Mesothelial cell of epicardium (in vitro differentiated cells): ENCODE measurements around the gene SLX4IP. TPM values are rescaled to one million over a fixed set of nuclear protein-coding genes. Genes with fewer than 3 reads are reported as not detected.

Source experiments
- DNase-seq, 2 experiments: peaks; one replicate each; pipeline ENCODE4 v3.0.0; 2021; ENCODE audit warnings: low spot score in 2 of 2; ENCODE audit not compliant: unreplicated experiment in 2 of 2
- H3K27ac Mint-ChIP-seq: 2 replicates; pipeline ENCODE4 v1.8.0; 2021; ENCODE audit warnings: mixed read lengths
- H3K27me3 Mint-ChIP-seq: 2 replicates; pipeline ENCODE4 v1.8.0; 2021; ENCODE audit warnings: low read depth, mixed read lengths
- H3K36me3 Mint-ChIP-seq: 2 replicates; pipeline ENCODE4 v1.8.0; 2021; ENCODE audit warnings: mixed read lengths
- H3K4me1 Mint-ChIP-seq: 2 replicates; pipeline ENCODE4 v1.8.0; 2021; ENCODE audit warnings: mixed read lengths
- H3K4me3 Mint-ChIP-seq: 2 replicates; pipeline ENCODE4 v1.8.0; 2021; ENCODE audit warnings: mild to moderate bottlenecking, moderate library complexity, mixed read lengths
- H3K9me3 Mint-ChIP-seq: 2 replicates; pipeline ENCODE4 v1.8.0; 2021; ENCODE audit warnings: mixed read lengths
- CTCF ChIP-seq: fragments of 200-600 bp; sonication (generic); IDR thresholded peaks from one replicate; pipeline ENCODE4 v1.5.0; 2021; ENCODE audit warnings: antibody characterized with exemption; ENCODE audit not compliant: unreplicated experiment
- total RNA-seq: library from RNA; stranded (reverse); gene quantifications from 3 replicates; pipeline ENCODE4 v1.2.1, GENCODE V29; 2021

SLX4IP gene
- total RNA-seq, 1 donor from 2014 or later = 10.4 TPM

- Mint-ChIP-seq H3K27ac (no peak overlapping the region), H3K4me1 (peaks cover 5% of the 10 kb centered on the region), H3K4me3 (no peak overlapping the region), H3K36me3 (peaks cover 1% of the 10 kb centered on the region), H3K9me3 (no peaks in the 10 kb centered on the region), H3K27me3 (no peaks in the 10 kb centered on the region)
- no peak for DNase-seq
- TF ChIP-seq CTCF = no peak
Observed at GRCh38 chr20:10443936-10444335, 8.8 kb downstream of the SLX4IP start.

GRCh38 chr20:10445758-10446157, 10.7 kb downstream of the SLX4IP start:
- Mint-ChIP-seq H3K36me3 (peaks cover 1% of the 10 kb centered on the region), H3K9me3 (no peaks in the 10 kb centered on the region), H3K4me3 (no peak overlapping the region), H3K27me3 (no peaks in the 10 kb centered on the region), H3K27ac (no peak overlapping the region), H3K4me1 (peaks cover 5% of the 10 kb centered on the region)
- TF ChIP-seq CTCF = no peak
- DNase-seq = no peak

- Mint-ChIP-seq H3K36me3 (peaks cover 1% of the 10 kb centered on the region), H3K4me3 (no peak overlapping the region), H3K9me3 (no peaks in the 10 kb centered on the region), H3K27ac (peak overlapping the region; percentile 4), H3K4me1 (peaks cover 5% of the 10 kb centered on the region), H3K27me3 (no peaks in the 10 kb centered on the region)
- no peak for TF ChIP-seq CTCF
- DNase-seq = no peak
Observed at GRCh38 chr20:10447028-10447427, 11.9 kb downstream of the SLX4IP start.

GRCh38 chr20:10448270-10449156, 13.4 kb downstream of the SLX4IP start:
- Mint-ChIP-seq H3K27me3 (no peaks in the 10 kb centered on the region), H3K4me1 (peaks cover 5% of the 10 kb centered on the region), H3K4me3 (no peak overlapping the region), H3K36me3 (peaks cover 1% of the 10 kb centered on the region), H3K27ac (no peak overlapping the region), H3K9me3 (no peaks in the 10 kb centered on the region)
- TF ChIP-seq CTCF = no peak
- DNase-seq = no peak

GRCh38 chr20:10449270-10449669, 14.2 kb downstream of the SLX4IP start:
- no peak for DNase-seq
- no peaks in the 10 kb centered on the region for H3K36me3 Mint-ChIP-seq
- H3K9me3 Mint-ChIP-seq = no peaks in the 10 kb centered on the region
- no peak for TF ChIP-seq CTCF
- H3K4me3 Mint-ChIP-seq = no peak overlapping the region
- no peak overlapping the region for H3K27ac Mint-ChIP-seq
- peaks cover 5% of the 10 kb centered on the region for H3K4me1 Mint-ChIP-seq
- no peaks in the 10 kb centered on the region for H3K27me3 Mint-ChIP-seq
